Activated naive CD4-positive, alpha-beta T cell treated with anti-CD3 and anti-CD28 coated beads, Interleukin-2, amount 50 U/mL, for 24 hours (primary cell): ENCODE results near the gene NBL1.

ENCODE experiments used
- H3K27ac Mint-ChIP-seq: one replicate; pipeline ENCODE4 v1.8.0; 2021; ENCODE audit warnings: mild to moderate bottlenecking, mixed read lengths
- H3K27me3 Mint-ChIP-seq: one replicate; pipeline ENCODE4 v1.8.0; 2021; ENCODE audit warnings: mixed read lengths
- H3K36me3 Mint-ChIP-seq: one replicate; pipeline ENCODE4 v1.8.0; 2021; ENCODE audit warnings: mixed read lengths
- H3K4me1 Mint-ChIP-seq: one replicate; pipeline ENCODE4 v1.8.0; 2021; ENCODE audit warnings: mixed read lengths
- H3K4me3 Mint-ChIP-seq: one replicate; pipeline ENCODE4 v1.8.0; 2021; ENCODE audit warnings: mild to moderate bottlenecking, mixed read lengths
- H3K9me3 Mint-ChIP-seq: one replicate; pipeline ENCODE4 v1.8.0; 2021; ENCODE audit warnings: mixed read lengths

NBL1 gene

GRCh38 chr1:19689085-19689757 is 45.1 kb downstream of the NBL1 start:
- Mint-ChIP-seq H3K4me3 (no peak overlapping the region), H3K9me3 (no peaks in the 10 kb centered on the region)

DNA sequence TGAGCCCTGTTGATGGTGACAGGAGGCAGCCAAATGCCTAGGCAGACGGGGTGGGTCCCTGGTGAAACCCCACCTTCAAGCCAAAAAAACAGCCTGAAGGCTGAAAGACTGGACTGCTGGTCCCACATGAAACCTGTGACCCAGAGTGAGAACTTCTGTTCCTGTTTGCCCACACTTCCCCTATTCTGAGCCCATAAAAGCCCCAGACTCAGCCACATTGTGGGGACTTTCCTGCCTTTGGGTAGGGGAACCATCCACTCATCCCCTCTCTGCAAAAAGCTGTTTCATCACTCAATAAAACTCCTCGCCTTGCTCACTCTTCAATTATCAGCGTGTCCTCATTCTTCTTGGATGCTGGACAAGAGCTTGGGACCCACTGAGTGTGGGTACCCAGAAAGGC is 45.7 kb downstream of the NBL1 start:
- Mint-ChIP-seq H3K9me3 (no peaks in the 10 kb centered on the region), H3K27me3 (no peaks in the 10 kb centered on the region), H3K4me3 (no peak overlapping the region), H3K36me3 (peaks cover 14% of the 10 kb centered on the region), H3K4me1 (peaks cover 53% of the 10 kb centered on the region), H3K27ac (no peak overlapping the region)

More at GRCh38 chr1:19689085-19689757, 45.1 kb downstream of the NBL1 start:
- peaks cover 53% of the 10 kb centered on the region for H3K4me1 Mint-ChIP-seq
- H3K27ac Mint-ChIP-seq = peak overlapping the region; percentile 92
- H3K36me3 Mint-ChIP-seq = peaks cover 16% of the 10 kb centered on the region
- no peaks in the 10 kb centered on the region for H3K27me3 Mint-ChIP-seq

DNA sequence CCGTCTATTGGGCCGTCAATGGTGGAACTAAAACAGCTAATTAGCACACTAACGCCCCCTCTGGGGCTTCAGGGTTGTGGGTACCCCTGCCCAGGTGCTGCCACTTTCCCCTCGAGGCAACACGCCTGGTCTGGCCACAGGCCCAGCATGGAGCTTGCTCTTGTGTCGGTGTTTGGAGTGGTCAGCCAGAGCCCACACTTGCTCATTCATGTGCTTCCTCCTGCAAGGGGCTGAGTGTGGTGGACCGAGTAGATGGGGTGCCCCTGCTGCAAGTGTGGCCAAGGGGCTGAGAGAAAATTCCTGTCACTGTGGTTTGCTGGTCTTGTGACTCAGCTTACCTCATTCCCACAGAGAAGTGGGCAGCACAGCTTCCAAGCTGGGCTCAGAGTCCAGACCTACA is 46.2 kb downstream of the NBL1 start:
- no peaks in the 10 kb centered on the region for H3K27me3 Mint-ChIP-seq
- no peak overlapping the region for H3K27ac Mint-ChIP-seq
- peaks cover 14% of the 10 kb centered on the region for H3K36me3 Mint-ChIP-seq
- H3K9me3 Mint-ChIP-seq = no peaks in the 10 kb centered on the region
- H3K4me1 Mint-ChIP-seq = peaks cover 53% of the 10 kb centered on the region
- H3K4me3 Mint-ChIP-seq = no peak overlapping the region

DNA sequence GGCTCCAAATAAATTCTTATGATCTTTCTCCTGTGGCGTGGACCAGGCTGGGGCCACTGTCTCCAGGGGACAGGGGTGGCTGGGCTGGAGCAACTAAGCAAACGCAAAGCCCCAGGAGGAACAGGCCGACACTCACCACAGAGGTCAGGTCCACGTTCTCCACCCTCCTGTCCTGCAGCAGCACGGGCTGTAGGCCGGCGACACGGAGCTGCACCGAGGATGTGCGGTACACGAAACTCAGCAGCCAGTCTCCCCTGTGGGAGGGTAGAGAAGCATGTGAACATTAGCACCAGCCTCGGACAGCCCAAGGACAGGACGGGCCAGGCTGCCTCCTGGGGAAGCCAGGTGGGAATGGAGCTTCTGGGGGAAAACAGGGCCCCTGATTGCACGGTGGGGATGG is 50.2 kb downstream of the NBL1 start:
- Mint-ChIP-seq H3K4me1 (peaks cover 20% of the 10 kb centered on the region), H3K27me3 (no peaks in the 10 kb centered on the region), H3K27ac (no peak overlapping the region), H3K4me3 (no peak overlapping the region), H3K9me3 (no peaks in the 10 kb centered on the region), H3K36me3 (peaks cover 14% of the 10 kb centered on the region)

DNA sequence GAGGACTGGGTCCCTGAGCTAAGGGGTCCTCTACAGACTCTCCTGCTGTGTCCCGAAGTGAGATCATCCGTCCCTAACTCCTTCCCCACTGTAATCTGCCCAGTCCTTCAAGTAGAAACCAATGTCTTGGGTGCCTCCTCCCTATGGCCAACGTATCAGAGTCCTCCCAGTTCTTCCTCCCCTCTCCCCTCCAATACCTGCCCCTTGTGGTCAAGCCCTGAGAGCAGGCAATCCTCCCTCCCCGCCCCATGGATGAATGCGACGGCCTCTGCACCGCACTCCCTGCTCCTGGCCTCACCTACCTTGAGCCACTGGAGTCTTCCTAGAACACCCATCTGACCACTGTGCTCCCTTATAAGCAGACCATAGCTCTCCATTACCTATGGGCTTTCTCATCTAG is 51.7 kb downstream of the NBL1 start:
- Mint-ChIP-seq H3K9me3 (no peaks in the 10 kb centered on the region), H3K4me3 (no peak overlapping the region), H3K27me3 (no peaks in the 10 kb centered on the region), H3K36me3 (peaks cover 14% of the 10 kb centered on the region), H3K4me1 (peaks cover 8% of the 10 kb centered on the region), H3K27ac (no peak overlapping the region)

GRCh38 chr1:19696820-19697219 is 52.7 kb downstream of the NBL1 start:
- no peak overlapping the region for H3K4me3 Mint-ChIP-seq
- H3K36me3 Mint-ChIP-seq = peaks cover 8% of the 10 kb centered on the region
- no peaks in the 10 kb centered on the region for H3K9me3 Mint-ChIP-seq
- no peaks in the 10 kb centered on the region for H3K27me3 Mint-ChIP-seq
- no peak overlapping the region for H3K27ac Mint-ChIP-seq
- no peaks in the 10 kb centered on the region for H3K4me1 Mint-ChIP-seq

DNA sequence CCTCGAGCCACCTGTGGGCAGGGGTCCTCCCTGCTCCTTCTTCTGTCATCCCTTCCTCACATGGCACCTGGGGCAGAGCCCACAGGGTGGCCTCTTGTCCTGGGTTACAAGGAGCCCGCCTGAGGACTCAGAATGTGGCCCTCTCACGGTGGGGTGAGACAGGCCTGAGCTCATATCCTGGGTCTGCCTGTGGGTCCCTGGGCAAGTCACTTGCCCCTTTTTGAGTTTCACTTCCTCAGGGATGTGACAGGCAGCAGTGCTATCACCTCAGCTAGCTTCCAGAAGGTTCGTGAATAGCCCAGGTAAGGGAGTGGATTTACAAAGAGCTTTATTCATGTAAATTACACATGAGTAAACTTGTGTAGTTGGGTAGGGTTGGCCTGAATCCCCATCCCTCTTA is 54.1 kb downstream of the NBL1 start:
- peaks cover 5% of the 10 kb centered on the region for H3K4me1 Mint-ChIP-seq
- H3K27me3 Mint-ChIP-seq = no peaks in the 10 kb centered on the region
- no peak overlapping the region for H3K27ac Mint-ChIP-seq
- no peaks in the 10 kb centered on the region for H3K9me3 Mint-ChIP-seq
- no peak overlapping the region for H3K4me3 Mint-ChIP-seq
- H3K36me3 Mint-ChIP-seq = peaks cover 5% of the 10 kb centered on the region

- Mint-ChIP-seq H3K4me3 (no peak overlapping the region), H3K4me1 (peaks cover 22% of the 10 kb centered on the region), H3K27ac (no peak overlapping the region), H3K9me3 (no peaks in the 10 kb centered on the region), H3K36me3 (peaks cover 5% of the 10 kb centered on the region), H3K27me3 (no peaks in the 10 kb centered on the region)
Measured at GRCh38 chr1:19700079-19700777, 56.1 kb downstream of the NBL1 start.

DNA sequence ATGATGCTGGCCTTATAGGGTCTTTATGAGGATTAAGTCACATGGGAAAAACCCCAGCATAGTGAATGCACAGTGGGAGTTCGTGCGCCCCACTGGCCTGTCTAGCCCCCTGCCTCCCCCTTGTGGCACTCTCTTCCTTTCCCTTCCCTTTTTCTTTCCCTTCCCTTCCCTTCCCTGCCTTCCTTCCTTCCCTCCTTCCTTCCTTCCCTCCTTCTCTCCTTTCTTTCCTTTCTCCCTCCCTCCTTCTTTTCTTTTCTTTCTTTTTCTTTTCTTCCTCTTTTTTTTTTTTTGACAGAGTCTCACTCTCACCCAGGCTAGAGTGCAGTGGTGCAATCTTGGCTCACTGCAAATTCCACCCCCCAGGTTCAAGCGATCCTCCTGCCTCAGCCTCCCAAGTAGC is 59.2 kb downstream of the NBL1 start:
- H3K27ac Mint-ChIP-seq = no peak overlapping the region
- no peak overlapping the region for H3K4me3 Mint-ChIP-seq
- H3K36me3 Mint-ChIP-seq = peaks cover 5% of the 10 kb centered on the region
- H3K4me1 Mint-ChIP-seq = peaks cover 22% of the 10 kb centered on the region
- H3K27me3 Mint-ChIP-seq = no peaks in the 10 kb centered on the region
- no peaks in the 10 kb centered on the region for H3K9me3 Mint-ChIP-seq

DNA sequence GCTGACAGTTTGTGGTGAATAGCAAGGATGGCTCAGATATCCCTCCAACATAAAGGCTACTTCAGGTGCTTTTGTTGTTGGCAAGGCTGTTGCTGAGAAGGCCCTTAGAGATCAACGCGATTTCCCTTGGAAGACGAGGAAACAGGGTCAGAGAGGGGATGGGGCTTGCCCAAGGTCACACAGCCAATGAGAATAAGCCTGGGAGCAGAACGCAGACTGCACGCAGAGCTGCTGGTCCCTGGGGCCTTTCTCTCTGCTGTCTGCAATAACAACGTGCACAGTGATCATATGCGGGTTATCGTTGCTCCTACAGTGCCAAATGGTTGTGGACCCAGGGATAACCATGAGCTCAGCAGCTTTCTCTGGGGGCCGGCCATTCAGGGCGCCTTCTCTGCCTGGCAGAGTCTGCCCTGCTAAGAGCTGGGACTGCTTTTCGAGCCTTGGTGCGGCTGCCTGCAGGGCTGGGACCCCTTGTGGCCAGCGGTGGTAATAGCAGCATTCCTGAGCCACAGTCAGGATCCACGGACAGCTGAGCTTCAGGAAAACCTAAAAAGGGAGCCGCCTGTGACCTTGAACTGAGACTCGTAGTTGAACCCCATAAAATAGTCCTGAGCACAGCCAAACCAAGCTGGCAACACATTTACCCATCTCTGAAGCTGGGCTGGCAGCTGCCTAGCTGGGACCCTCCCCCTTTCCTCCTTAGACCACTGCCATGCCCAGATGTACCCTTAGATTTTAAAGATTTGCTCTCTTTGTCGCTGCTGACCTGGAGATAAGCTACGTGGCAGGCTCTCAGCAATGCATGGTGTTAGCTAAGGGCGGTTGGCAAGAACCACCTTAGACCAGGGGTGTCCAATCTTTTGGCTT is 60.4 kb downstream of the NBL1 start:
- Mint-ChIP-seq H3K27ac (no peak overlapping the region), H3K9me3 (no peaks in the 10 kb centered on the region), H3K4me3 (no peak overlapping the region), H3K4me1 (peaks cover 27% of the 10 kb centered on the region), H3K27me3 (no peaks in the 10 kb centered on the region), H3K36me3 (peaks cover 5% of the 10 kb centered on the region)

DNA sequence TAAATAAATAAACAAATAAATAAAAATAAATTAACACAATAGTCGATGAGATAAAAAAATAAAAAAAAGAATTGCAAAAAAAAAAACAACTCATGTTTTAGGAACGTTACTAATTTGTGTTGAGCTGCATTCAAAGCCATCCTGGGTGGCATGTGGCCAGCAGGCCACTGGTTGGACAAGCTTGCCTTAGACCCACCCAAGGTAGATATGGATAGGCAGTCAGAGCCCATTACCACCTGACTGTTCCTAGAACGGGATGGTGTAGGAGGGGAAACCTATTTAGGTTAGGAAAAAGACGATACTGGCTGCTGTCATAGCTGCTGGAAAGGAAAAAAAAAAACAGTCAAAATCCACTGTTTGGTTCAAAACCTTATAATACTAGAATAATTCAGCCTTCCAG is 61.4 kb downstream of the NBL1 start:
- peaks cover 30% of the 10 kb centered on the region for H3K4me1 Mint-ChIP-seq
- no peak overlapping the region for H3K4me3 Mint-ChIP-seq
- H3K9me3 Mint-ChIP-seq = no peaks in the 10 kb centered on the region
- no peak overlapping the region for H3K27ac Mint-ChIP-seq
- peaks cover 2% of the 10 kb centered on the region for H3K36me3 Mint-ChIP-seq
- H3K27me3 Mint-ChIP-seq = no peaks in the 10 kb centered on the region

GRCh38 chr1:19706136-19706535 is 62.0 kb downstream of the NBL1 start:
- no peaks in the 10 kb centered on the region for H3K9me3 Mint-ChIP-seq
- peaks cover 2% of the 10 kb centered on the region for H3K36me3 Mint-ChIP-seq
- peaks cover 37% of the 10 kb centered on the region for H3K4me1 Mint-ChIP-seq
- H3K27ac Mint-ChIP-seq = no peak overlapping the region
- no peaks in the 10 kb centered on the region for H3K27me3 Mint-ChIP-seq
- H3K4me3 Mint-ChIP-seq = no peak overlapping the region
